ENCODE data around the gene RAB31. TPM values are rescaled to one million over a fixed set of nuclear protein-coding genes. Genes with fewer than 3 reads are reported as not detected.

The RAB31 gene
- total RNA-seq, 1 experiment from 2014 or later, result 32.9 TPM

GRCh38 chr18:9666548-9666947, 41.6 kb upstream of the RAB31 start (continued):
- TF ChIP-seq ZNF396 (CRISPR knock-in tag; IDR thresholded peaks at IDR 0.05; ENCODE audit: borderline replicate concordance), result no peak
- TF ChIP-seq, protein P1, sequence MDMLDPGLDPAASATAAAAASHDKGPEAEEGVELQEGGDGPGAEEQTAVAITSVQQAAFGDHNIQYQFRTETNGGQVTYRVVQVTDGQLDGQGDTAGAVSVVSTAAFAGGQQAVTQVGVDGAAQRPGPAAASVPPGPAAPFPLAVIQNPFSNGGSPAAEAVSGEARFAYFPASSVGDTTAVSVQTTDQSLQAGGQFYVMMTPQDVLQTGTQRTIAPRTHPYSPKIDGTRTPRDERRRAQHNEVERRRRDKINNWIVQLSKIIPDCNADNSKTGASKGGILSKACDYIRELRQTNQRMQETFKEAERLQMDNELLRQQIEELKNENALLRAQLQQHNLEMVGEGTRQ (CRISPR knock-in tag; IDR thresholded peaks at IDR 0.05), result no peak
- TF ChIP-seq ZNF317 (CRISPR knock-in tag; IDR thresholded peaks at IDR 0.05; ENCODE audit: borderline replicate concordance, low read depth), result no peak
- no peak for TF ChIP-seq MLX (CRISPR knock-in tag; IDR thresholded peaks at IDR 0.05)
- no peak for TF ChIP-seq ATF1 (CRISPR knock-in tag; IDR thresholded peaks at IDR 0.05)
- no peak for TF ChIP-seq PRRX2 (CRISPR knock-in tag; IDR thresholded peaks at IDR 0.05)
- TF ChIP-seq ELF4 (CRISPR knock-in tag; IDR thresholded peaks at IDR 0.05; ENCODE audit: low read depth), result no peak

DNA sequence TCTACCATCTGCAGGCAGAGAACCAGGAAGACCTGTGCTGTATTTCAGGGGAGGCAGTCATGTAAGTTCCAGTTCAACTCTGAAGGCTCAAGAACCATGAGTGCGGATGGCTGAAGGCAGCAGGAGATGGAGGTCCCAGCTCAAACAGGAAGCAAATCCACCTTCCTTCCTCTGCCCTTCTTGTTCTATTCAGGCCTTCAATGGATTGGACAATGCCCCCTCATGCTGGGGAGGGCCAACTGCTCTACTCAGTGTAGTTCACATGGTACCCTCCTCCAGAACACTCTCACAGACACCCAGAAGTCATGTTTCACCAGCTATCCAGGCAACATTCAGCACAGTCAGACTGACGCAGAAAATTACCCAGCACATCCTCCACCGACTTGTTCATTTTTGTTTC, 39.1 kb upstream of the RAB31 start:
- ChIA-PET CTCF (no interaction called here), POLR2A (interaction anchor here (0.6 kb wide), 1 partner anchor 695 kb away, joined by 3 read pairs; no protein-coding TSS in a partner anchor)
- Mint-ChIP-seq H3K27ac (no peak overlapping the region), H3K36me3 (no peaks in the 10 kb centered on the region), H3K9me3 (peaks cover 5% of the 10 kb centered on the region; the same call in 1 of the 2 replicates), H3K4me1 (no peaks in the 10 kb centered on the region), H3K27me3 (ENCODE audit: low read depth) (no peaks in the 10 kb centered on the region), H3K4me3 (no peak overlapping the region)
- ATAC-seq (no peak), DNase-seq (ENCODE audit: low spot score) (no peak)
- TF ChIP-seq HMGXB4 (CRISPR knock-in tag; IDR thresholded peaks at IDR 0.05) (no peak), TEAD1 (CRISPR knock-in tag; IDR thresholded peaks at IDR 0.05) (no peak), HMGA2 (CRISPR knock-in tag; IDR thresholded peaks at IDR 0.05) (no peak), STAT6 (CRISPR knock-in tag; conservative IDR thresholded peaks at IDR 0.05; ENCODE audit: low read depth) (no peak), NR1H2 (CRISPR knock-in tag; IDR thresholded peaks at IDR 0.05) (no peak)
- TF ChIP-seq, protein P1 (CRISPR knock-in tag; IDR thresholded peaks at IDR 0.05), result no peak
- TF ChIP-seq, protein P2, sequence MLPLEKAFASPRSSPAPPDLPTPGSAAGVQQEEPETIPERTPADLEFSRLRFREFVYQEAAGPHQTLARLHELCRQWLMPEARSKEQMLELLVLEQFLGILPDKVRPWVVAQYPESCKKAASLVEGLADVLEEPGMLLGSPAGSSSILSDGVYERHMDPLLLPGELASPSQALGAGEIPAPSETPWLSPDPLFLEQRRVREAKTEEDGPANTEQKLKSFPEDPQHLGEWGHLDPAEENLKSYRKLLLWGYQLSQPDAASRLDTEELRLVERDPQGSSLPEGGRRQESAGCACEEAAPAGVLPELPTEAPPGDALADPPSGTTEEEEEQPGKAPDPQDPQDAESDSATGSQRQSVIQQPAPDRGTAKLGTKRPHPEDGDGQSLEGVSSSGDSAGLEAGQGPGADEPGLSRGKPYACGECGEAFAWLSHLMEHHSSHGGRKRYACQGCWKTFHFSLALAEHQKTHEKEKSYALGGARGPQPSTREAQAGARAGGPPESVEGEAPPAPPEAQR (CRISPR knock-in tag; IDR thresholded peaks at IDR 0.05), result no peak

DNA sequence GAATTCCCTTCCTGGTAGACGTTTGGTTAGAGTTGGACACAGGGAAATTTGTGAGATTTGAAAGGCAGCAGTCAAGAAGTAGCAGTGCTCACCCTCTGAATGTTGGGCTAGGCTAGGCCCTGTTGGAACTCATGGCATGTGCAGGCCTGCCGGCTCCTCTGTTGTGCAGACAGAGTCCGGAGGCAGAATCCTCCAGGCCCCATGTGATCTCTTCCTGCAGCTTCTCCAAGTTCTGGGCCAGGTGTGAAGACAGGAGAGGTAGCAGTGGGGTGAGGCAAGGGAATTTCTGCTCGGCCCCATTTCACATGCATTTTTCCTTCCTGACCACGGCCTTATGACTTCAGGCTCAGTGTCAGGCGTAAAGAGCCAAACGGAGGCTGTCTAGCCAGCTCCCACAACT, 36.9 kb upstream of the RAB31 start:
- no peaks in the 10 kb centered on the region for H3K4me1 Mint-ChIP-seq
- DNase-seq (ENCODE audit: low spot score) (no peak), ATAC-seq (no peak)
- peaks cover 5% of the 10 kb centered on the region; the same call in 1 of the 2 replicates for H3K9me3 Mint-ChIP-seq
- ChIA-PET POLR2A (no interaction called here), CTCF (no interaction called here)
- TF ChIP-seq, protein P3, sequence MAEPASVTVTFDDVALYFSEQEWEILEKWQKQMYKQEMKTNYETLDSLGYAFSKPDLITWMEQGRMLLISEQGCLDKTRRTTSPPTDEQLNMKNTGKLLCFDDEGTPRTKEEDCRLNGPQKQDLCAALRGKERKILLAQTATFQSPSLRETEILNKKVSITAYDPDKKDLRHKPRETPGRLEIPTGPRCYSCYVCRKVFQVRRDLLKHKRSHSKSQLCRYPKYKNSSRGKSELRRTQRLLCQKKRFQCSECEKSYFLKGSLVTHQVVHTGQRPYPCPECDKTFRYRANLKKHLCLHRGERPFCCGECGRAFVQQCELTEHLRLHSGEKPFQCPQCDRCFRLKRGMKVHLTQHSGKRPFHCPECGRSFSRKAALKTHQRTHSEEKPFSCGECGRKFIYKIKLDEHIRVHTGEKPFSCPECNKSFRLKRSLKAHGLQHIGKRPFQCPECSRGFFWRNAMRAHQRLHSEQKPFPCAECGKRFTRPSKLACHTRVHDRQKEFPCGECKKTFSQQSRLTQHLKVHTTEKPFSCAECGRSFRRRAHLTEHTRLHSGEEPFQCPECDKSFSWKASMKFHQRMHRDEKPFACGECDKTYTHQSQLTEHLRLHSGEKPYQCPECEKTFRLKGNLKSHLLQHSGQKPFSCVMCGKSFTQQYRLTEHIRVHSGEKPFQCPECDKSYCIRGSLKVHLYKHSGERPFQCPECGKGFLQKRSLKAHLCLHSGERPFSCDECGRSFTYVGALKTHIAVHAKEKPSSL (CRISPR knock-in tag; conservative IDR thresholded peaks at IDR 0.05), result no peak
- no peak for TF ChIP-seq JUN (CRISPR knock-in tag; IDR thresholded peaks at IDR 0.05)
- TF ChIP-seq, protein P4, sequence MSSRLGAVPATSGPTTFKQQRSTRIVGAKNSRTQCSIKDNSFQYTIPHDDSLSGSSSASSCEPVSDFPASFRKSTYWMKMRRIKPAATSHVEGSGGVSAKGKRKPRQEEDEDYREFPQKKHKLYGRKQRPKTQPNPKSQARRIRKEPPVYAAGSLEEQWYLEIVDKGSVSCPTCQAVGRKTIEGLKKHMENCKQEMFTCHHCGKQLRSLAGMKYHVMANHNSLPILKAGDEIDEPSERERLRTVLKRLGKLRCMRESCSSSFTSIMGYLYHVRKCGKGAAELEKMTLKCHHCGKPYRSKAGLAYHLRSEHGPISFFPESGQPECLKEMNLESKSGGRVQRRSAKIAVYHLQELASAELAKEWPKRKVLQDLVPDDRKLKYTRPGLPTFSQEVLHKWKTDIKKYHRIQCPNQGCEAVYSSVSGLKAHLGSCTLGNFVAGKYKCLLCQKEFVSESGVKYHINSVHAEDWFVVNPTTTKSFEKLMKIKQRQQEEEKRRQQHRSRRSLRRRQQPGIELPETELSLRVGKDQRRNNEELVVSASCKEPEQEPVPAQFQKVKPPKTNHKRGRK (CRISPR knock-in tag; IDR thresholded peaks at IDR 0.05; ENCODE audit: borderline replicate concordance), result no peak
- no peak overlapping the region for H3K4me3 Mint-ChIP-seq
- no peak overlapping the region for H3K27ac Mint-ChIP-seq
- H3K27me3 Mint-ChIP-seq (ENCODE audit: low read depth), result no peaks in the 10 kb centered on the region
- H3K36me3 Mint-ChIP-seq, result no peaks in the 10 kb centered on the region

All from WTC11 (cell line).